NCI-H2196 treated with DMSO at 0.1 percent for 48 hours (cell line): ENCODE results near the gene LIPE.

Source experiments
- DNase-seq: peaks from one replicate; lab custom pipeline; 2025; ENCODE audit not compliant: unreplicated experiment; lab: John Stamatoyannopoulos, UW

The LIPE gene

DNA sequence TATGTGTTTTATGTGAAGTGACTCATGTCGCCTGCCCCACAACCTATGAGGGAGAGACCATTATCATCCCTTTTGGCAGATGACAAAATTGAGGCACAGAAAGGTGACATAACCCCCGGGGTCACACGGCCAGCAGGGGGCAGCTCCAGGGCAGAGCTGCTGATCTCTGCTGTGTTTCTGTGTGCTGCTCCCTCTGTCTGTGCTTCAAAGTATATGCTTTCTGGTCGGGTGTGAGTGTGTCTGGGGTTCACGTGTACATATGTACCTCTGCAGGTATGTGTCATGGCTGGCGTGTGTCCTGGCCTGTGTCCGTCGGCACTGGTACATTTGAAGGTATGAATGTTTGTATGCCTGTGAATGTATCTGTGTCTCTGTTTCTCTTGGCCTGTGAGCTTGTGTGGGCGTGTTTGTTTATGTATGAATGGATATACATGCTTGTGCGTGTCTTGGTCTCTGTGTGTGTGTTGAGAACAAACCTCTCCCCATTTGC lies 7.1 kb downstream of the LIPE start:
- DNase-seq, result no peak

DNA sequence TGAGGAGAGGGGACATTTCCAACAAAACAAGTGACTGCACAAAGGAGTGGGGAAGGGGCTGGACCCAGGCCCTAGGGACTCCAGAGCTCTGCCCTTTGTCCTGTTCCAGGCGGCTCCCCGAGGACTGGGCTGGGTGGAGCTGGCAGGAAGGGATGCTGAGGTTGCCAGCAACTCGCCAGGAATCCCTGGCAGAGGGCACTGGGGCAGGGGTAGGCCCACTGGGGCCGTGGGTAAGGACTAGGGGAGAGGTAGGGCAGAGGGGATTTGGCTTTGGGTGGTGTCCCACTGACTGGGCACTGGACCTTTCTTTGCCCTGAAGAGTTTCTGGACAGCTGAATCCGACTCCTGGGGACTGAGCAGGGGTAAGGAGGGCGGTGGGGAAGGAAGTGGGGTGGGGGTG lies 7.9 kb downstream of the LIPE start:
- no peak for DNase-seq

DNA sequence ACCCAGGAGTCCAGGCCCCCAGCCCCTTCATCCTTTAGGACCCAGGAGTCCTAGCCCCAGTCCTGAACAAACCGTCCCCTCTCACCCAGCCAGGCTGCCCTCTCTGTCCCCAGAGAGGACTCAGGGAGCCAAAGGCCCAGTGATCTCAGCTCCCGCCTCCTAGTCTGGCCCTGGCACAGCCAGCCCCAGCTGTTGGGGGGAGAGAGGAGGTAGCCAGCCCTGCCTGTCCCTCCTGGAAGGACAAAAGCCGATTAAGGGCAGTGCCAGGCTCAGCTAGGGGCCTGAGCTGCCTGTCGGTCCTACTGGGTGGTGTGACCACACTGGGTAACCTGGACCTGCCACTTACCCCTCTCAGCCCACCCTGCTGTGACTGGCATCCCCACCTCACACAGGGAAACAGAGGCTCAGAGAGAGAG lies 14.5 kb downstream of the LIPE start:
- DNase-seq, result no peak

DNA sequence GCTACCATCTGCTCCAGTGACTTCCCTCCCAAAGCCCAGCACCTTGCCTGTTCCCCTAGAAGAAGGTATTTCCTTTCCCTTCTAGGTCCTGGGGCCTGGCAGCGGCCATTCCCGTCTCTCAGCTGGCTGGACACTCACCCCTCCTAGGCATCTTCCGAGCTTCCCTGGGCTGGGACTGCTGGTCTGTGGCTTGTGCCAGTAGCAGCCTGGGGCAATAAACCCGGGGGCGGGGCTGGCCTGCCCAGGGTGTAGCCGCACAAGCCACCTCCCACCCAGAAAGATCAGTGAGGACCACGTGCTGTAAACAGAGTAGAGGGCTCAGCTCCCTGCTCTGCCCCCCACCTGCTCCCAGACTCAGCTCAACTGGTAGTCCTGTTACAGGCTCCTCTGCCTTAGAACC lies 15.0 kb downstream of the LIPE start:
- no peak for DNase-seq

DNA sequence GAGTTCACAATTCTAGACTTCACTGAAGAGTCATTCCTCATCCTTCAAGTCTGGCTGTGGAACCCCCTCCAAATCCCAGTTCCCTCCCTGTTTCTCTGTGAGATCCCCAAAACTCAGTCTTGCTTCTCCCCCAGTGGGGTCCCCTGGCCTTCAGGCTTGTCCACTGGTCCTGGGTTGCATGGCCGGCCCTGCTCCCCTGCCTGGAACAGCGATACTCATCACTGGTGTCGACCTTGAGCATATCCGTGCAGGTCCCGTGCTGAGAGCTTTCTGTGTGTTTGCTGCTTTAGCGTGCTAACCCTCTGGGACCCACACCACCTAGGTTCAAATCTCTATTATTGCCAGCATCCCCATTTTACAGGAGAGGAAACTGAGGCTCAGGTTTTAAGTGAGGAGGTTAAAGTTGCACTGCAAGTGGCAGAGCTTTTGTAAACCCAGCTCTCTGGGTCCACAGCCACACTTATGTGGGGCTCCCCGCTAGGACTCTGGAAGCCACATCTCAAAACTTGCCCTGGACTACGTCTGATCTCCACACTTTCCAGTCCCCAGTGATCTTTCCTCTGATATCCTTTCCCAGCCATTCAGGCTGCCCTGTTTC lies 15.5 kb downstream of the LIPE start:
- no peak for DNase-seq

DNA sequence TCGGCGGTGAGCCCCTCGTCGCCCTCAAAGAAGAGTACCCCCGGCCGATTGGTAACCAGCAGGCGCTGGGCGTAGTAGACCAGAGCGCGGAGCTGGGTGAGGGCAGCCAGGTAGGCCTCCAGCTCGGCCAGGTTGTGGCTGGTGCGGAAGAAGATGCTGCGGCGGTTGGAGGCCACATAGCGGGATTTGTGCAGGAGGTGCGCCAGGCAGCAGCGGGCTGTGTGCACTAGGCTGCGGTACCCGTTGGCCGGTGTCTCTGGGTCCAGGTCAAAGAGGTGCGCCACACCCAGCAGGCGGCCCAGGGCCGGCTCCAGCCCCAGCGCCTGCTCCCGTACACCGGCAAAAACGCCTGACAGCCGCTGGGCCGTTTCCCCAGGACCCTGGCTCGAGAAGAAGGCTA lies 16.8 kb downstream of the LIPE start:
- no peak for DNase-seq

DNA sequence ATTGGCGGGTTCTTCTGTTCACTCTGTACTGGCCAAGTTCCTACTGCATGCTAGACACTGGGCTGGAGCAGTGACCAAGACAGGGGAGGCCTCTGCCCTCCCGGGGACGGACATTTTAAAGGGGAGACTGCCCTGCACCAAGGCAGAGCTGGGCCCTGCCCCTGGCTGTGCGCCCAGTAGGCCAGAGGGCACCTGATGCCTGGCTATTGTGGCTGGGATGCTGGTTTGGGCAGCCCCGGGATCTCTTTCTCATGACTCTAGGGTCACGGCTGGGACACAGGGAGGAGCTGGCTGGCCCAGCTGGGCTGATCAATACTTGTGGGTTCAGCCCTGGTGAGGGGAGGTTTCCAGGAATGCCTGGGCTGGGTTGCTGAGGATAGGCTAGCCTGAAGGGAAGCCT lies 17.7 kb downstream of the LIPE start:
- DNase-seq, result no peak

DNA sequence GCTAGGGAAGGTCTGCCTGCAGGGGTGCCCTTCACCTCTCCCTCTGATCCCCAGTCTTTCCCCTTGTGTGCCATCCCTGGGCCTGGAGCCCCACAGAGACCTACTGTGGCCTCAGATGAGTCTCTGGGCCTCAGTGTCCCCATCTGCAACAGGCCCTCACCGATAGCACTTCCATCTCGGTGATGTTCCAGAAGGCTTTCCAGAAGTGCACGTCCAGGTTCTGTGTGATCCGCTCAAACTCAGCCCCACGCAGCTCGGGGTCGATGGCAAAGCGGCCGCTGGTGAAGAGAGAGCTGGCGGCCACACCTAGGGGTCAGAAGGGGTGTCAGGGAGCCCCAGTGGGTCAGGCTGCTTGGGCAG lies 19.4 kb downstream of the LIPE start:
- DNase-seq, result no peak

DNA sequence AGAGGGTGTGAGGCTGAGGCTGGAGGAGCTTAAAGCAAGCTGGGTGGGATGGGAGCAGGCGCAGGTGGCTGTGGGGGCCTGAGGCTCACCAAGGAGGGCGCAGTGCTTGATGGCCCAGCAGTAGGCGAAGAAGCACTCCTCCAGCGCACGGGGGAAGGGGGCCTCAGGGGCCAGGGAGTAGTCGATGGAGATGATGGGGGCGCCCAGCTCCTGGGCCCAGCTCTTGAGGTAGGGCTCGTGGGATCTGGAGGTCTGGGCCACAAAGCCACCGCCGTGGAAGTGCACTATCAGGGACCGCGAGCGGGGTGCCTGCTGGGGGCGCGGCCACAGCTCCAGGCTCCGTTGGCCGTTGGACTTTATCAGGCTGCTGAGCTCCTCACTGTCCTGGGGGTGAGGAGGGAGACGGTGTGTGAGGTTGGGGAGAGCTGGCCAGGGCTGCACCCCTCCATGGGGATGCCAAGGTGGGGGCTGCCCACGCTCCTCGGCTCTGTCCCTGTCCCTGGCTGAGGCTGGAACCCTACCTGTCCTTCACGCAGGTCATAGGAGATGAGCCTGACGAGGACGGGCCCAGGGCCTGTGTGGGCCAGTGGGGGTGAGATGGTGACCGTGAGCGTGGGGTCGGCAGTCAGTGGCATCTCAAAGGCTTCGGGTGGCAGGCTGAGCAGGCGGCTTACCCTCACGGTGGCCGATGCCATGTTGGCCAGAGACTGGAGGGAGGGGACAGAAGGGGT lies 19.9 kb downstream of the LIPE start:
- DNase-seq, result no peak

DNA sequence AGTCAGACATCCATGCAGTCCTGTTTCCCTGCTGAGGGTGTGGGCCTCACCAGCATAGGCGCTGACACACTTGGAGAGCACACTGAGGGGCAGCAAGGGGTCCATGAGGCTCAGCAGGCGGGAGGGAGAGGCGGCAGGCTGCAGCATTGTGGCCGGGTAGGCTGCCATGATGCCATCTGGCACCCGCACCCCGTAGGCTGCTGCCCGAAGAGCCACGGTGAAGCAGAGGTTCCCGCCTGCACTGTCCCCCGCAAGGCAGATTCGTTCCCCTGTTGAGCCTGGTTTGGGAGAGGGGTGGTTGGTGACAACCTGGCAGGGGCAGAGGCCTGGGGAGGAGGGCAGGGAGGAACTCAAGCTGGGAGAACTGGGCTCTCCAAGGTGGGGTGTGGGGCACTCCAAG lies 21.1 kb downstream of the LIPE start:
- DNase-seq, result no peak

DNA sequence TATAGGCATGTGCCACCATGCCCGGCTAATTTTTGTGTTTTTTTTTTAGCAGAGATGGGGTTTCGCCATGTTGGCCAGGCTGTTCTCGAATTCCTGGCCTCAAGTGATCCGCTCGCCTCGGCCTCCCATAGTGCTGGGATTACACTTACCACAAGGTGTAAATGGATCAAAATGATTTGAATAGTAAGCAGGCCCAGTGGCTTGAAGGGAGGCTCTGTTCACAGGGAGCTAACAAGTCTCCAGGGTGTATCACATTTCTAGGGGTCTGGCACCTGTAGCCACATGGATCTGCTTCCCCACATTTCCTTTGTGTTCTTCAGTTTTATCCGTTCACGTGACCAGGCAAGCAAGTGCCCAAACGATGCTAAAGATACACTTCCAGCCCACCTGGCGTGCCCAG lies 23.6 kb downstream of the LIPE start:
- DNase-seq, result no peak

DNA sequence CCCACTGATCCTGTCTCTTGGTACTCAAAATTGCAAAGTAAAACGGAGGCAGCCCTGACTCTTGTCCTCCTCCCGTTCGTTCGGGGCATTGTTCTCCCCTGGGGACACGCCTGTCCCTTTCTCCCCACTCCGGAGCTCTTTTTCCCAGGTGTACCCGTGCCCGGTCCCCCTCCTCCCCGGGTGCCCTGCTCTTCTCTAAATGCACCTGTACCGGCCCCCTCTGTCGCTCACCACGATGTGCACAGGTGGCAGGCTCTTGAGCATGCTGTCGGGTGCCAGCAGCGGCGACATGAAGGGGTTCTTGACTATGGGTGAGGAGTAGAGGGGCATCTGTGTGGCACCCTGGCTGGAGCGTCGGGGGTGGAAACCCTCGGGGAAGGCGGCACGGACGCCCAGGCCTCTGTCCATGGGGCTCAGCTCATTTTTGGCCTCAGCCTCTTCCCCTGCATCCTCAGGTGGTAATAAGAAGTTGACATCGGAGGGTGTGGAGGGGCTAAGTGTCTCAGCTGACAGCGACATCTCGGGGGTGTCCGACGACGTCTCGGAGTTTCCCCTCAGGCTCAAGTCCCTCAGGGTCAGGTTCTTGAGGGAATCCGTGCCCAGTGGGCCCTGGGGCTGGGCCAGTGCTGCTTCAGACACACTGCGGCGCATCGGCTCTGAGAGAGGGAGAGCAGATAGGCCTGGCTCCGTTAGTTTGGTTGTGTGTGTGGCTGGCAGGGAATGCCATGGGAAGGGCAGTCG lies 24.6 kb downstream of the LIPE start:
- no peak for DNase-seq

DNA sequence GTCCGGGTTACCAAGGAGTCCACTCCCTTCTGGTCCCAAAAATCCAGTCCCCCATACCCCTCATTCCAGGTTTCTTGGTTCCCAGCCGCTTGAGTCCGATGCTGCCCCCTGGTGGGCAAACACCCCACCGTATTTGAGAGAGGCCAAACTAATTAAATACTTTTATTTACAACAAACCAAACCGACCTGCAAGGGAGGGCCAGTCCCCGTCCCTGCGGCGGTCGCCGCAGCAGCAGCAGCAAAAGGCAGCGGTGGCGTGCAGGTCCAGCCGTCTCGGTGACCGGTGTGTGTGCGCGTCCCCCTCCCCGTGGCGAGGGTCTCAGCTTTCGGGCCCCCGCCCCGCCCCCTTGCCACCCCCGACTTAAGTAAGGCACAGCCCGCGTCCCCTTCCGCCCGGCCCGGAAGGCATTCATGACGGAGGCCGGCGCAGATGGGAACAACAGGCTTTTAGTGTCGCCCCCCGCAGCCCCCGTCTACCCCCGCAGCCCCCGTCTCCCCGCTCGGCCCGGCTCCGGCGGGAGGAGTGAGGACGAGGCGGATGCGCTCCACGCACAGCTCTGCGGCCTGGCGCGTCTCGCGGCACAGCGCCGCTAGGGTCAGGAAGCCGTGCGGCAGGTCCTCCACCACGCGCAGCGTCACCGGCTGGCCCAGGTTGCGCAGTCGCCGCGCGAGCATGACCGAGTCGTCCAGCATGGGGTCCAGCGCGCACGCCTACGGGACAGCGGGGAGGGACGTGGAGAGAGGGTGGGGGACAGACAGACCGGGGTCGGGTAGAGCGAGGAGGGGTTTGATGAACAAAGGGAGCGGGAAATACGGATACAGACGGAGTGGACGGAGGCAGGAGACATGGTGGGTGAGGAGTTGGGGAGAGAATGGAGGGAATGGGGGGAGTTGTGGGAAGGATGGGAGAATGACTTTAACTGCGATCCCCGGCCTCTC lies 25.6 kb downstream of the LIPE start:
- peak; percentile 37 for DNase-seq

DNA sequence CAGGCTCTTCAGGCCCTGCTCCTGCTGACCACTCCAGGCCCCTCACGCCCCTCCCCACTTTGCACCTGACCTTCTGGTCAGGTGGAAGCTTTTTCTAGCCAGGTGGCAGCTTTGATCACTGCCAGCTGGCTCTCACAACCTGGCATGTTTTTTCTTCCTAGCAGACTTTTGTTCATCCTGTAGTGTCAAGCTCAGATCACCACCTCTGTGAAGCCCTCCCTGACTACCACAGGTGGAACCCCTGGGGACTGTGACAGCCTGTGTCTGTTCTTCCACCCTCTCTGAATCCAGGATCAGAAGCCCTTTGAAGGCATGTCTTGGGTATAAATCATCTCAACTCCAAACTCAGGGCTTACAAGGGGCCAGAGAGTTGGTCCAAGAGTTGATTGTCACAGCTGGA lies 26.8 kb downstream of the LIPE start:
- DNase-seq, result no peak

DNA sequence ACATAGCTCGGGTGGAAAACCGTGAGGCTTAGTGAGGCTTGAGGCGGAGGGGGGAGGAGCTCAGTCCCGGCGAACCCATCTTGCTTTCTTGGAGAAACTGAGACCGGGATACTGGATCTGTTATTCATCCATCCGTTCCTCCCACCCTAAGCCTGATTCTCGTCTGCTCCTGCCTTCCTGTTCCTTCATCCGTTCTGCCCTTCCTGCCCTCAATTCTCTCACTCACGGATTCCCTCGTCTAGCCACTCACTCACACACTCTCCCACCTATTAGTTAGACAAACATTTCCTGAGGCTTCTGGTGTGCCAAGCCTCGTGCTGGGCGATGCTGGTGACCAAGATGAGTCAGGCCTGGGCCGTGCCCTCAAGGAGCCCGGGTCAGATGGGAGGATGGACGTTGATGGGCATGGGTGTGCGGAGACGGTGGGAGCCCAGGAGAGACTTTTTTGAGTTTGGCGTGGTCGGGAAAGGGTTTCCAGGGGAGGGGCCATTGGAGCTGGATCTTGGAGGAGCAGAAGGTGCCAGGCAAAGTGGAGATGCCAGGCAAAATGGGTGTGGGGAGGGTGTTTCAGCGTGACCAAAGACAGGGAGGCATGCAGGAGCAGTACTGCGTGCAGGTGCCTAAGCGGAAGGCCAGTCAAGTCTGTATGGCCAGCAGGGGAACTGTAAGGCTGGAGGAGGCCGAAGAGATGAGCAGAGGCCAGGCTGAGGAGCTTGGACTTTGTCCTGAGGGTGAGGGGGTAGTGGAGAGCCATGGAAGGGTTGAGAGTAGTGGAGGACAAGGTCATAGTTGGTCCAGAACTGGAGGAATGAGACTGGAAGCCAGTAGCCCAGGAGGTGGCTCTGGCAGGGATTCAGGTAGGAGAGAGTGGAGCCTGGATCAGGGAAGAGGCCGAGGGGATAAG lies 29.7 kb downstream of the LIPE start:
- DNase-seq, result no peak

DNA sequence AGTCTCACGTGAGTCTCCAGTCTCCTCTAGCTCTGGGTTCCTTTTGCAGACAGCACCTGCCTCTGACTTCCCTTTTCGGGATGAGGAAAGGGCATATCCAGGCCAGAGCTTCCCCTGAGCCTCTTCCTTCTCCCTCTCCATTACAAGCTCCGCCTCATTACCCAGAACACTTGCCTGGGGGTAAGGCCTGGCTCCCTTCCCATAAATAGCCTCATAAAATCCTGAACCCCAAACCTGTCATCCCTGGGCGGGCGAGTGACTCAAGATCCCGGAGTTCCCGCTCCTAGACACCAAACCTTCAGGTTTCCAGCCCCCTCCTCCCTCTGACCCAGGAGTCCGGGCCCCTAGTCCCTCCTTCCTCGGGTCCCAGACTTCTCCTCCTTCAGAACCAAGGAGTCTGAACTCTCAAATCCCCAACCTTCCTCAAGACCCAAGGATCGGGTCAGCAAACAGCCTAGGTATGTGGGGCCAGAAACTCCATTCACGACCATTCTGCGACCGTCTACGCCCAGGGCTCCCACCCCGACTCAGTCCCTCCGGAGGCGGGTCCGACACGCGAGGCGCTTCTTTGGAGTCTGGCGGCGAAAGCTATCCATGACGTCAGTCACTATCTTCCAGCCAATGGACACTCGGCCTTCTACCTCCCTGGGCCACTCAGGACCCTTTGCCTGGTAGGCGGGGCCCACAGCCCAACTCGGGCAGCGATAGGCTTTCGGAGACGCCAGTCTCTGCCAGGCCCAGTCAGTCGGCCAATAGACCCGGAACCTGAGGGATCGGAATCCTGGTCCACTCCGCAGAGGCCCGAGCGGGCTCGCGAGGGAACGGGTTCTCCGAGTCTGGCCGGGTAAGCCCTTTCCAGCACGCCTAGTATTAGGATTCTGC lies 30.6 kb downstream of the LIPE start:
- DNase-seq, result peak; percentile 94

DNA sequence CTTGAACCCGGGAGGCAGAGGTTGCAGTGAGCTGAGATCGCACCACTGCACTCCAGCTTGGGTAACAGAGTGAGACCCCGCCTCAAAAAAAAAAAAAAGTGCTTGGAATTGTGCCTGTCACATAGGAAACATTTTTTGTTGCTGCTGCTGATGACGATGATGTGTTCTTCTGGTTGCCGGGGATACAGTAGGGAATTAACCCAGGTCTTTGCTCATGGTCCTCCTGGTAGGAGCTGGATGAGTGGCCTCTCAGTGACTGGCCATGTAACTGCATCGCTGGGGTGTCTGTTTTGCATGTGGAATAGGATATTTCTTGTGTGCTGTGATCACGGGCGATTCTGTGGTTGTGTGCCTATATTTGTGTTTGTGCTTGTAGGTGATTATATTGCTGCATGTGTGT lies 32.4 kb downstream of the LIPE start:
- DNase-seq, result no peak

DNA sequence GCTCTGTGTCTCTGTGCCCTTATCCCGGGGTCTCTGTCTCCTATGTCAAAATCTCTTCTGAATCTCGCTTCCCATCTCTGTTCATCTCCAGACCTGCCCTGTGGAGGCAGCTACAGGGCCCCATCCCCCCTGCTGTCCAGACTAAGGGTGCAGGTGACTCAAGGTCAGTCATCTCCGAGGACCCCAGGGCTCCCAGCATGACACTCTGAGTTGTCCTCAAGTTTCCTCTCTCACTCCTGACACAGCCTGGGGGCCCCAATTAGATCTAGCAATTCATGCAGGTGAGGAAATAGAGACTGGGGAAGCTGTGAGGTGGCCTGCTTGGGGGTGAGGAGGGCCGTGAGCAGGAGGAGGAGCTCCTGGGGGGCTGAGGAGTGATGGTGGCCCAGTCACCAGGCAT lies 35.0 kb downstream of the LIPE start:
- no peak for DNase-seq

DNA sequence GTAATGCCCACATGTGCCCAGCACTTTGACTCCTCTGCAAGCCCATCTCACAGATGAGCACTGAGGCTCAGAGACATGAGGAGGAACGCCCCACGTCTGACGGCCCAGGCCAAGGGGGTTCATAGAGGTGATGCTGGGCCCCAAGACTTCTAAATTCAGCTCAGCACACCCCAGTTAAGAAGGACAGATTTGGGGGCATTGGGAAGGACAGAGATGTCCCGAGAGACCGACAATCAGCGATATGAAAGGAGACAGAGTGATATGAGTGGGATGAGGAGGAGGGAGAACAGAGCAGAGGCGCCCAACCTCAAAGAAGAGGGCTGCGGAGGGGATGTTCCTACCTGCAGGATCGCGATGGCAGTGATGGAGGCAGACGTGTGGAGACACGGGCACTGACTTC lies 37.3 kb downstream of the LIPE start, which contains the start of gene CNFN:
CNFN (minus strand) TSS at position 399 of the 400 bp plus-strand sequence. CDS start 1,260 bp downstream, outside the sequence.
- no peak for DNase-seq
